PC-9 (cell line): ENCODE data around the gene FPGS. TPM values are rescaled to one million over a fixed set of nuclear protein-coding genes. Genes with fewer than 3 reads are reported as not detected.

ENCODE experiments used
- BruUV-seq: library from RNA; stranded (reverse); fragments of 400-500 nt; replicated peaks from 2 replicates; lab custom pipeline; 2021; lab: Mats Ljungman, UMichigan
- CTCF ChIA-PET: fragments of 300-600 bp; sonication (Branson Sonifier 250); formaldehyde crosslinking; loops from one replicate; lab custom pipeline; 2022; ENCODE audit warnings: antibody characterized with exemption; lab: Charles Lee
- POLR2A ChIA-PET: fragments of 300-600 bp; sonication (Branson Sonifier 250); formaldehyde crosslinking; loops from one replicate; lab custom pipeline; 2022; ENCODE audit warnings: antibody characterized with exemption; ENCODE audit not compliant: unreplicated experiment; lab: Charles Lee
- DNase-seq, 2 experiments: peaks; one replicate each; pipeline versions ENCODE4 v3.0.0 to v3.0.0-alpha.2; 2015 to 2022; ENCODE audit warnings: mixed read lengths in 1 of 2
- H2AFZ ChIP-seq: fragments of 200-600 bp; sonication (generic); 2 replicates; pipeline ENCODE4 v1.8.1; 2017; ENCODE audit warnings: antibody characterized with exemption
- H3F3A ChIP-seq: fragments of 200-600 bp; sonication (generic); 2 replicates; pipeline ENCODE4 v1.8.1; 2017; ENCODE audit warnings: antibody characterized with exemption, mild to moderate bottlenecking, low read depth; ENCODE audit not compliant: insufficient read depth
- H3K27ac ChIP-seq: fragments of 200-600 bp; sonication (generic); 2 replicates; pipeline ENCODE4 v1.6.1; 2016; ENCODE audit warnings: mixed run types
- H3K27me3 ChIP-seq: fragments of 200-600 bp; sonication (generic); 2 replicates; pipeline ENCODE4 v1.6.1; 2016; ENCODE audit warnings: low read depth, mixed run types; ENCODE audit not compliant: insufficient read depth
- H3K36me3 ChIP-seq: fragments of 200-600 bp; sonication (generic); 2 replicates; pipeline ENCODE4 v1.6.1; 2016; ENCODE audit warnings: low read depth, mixed run types
- H3K4me1 ChIP-seq: fragments of 200-600 bp; sonication (generic); replicated peaks from 2 replicates; pipeline ENCODE4 v1.6.1; 2016; ENCODE audit warnings: mixed run types; ENCODE audit not compliant: insufficient read depth
- H3K4me2 ChIP-seq: fragments of 200-600 bp; sonication (generic); 2 replicates; pipeline ENCODE4 v1.6.1; 2017; ENCODE audit warnings: mixed run types
- H3K4me3 ChIP-seq: fragments of 200-600 bp; sonication (generic); 2 replicates; pipeline ENCODE4 v1.6.1; 2016; ENCODE audit warnings: mixed run types
- H3K79me2 ChIP-seq: fragments of 200-600 bp; sonication (generic); 2 replicates; pipeline ENCODE4 v1.6.1; 2017; ENCODE audit warnings: low read depth, mixed run types
- H3K9me2 ChIP-seq: fragments of 200-600 bp; sonication (generic); 2 replicates; pipeline ENCODE4 v1.8.1; 2017; ENCODE audit warnings: mild to moderate bottlenecking; ENCODE audit not compliant: insufficient read depth
- H3K9me3 ChIP-seq: fragments of 200-600 bp; sonication (generic); 2 replicates; pipeline ENCODE4 v1.8.1; 2016; ENCODE audit warnings: low read depth; ENCODE audit not compliant: insufficient read depth
- H4K20me1 ChIP-seq: fragments of 200-600 bp; sonication (generic); 2 replicates; pipeline ENCODE4 v1.8.1; 2017; ENCODE audit not compliant: insufficient read depth
- CTCF ChIP-seq: fragments of 200-600 bp; sonication (generic); conservative IDR thresholded peaks from 2 replicates; pipeline ENCODE4 v1.6.1; 2017; ENCODE audit warnings: mixed run types, antibody characterized with exemption, mild to moderate bottlenecking, moderate library complexity
- EZH2 ChIP-seq: fragments of 200-600 bp; sonication (generic); IDR thresholded peaks from 2 replicates; pipeline ENCODE4 v1.8.0; 2017; ENCODE audit warnings: antibody characterized with exemption, low read depth
- intact Hi-C: fragments of 100-400 bp; cut with micrococcal nuclease; formaldehyde crosslinking; loops from one replicate; pipeline ENCODE4 v1.10.0; 2022; ENCODE audit not compliant: unreplicated experiment
- total RNA-seq: library from RNA; stranded (reverse); gene quantifications from 2 replicates; pipeline ENCODE4 v1.2.3, GENCODE V29; 2021

The FPGS gene
- total RNA-seq, 1 experiment from 2014 or later, result 152 TPM

GRCh38 chr9:127772603-127773002, 30.1 kb upstream of the FPGS start:
- CTCF ChIA-PET, result no interaction called here
- no TSS peak for BruUV-seq

GRCh38 chr9:127773272-127773671, 29.4 kb upstream of the FPGS start:
- no peaks in the 10 kb centered on the region for H3K9me2 ChIP-seq
- no peaks in the 10 kb centered on the region for H3K36me3 ChIP-seq
- H3K9me3 ChIP-seq, result no peaks in the 10 kb centered on the region
- H3K27ac ChIP-seq, result no peak overlapping the region
- no peak overlapping the region for H2AFZ ChIP-seq
- CTCF ChIA-PET, result no interaction called here
- no peak overlapping the region for H3K4me2 ChIP-seq
- DNase-seq, result no peak
- BruUV-seq, result no TSS peak
- peaks cover 8% of the 10 kb centered on the region; the same call in 1 of the 2 replicates for H3K27me3 ChIP-seq
- H3K79me2 ChIP-seq, result no peaks in the 10 kb centered on the region
- intact Hi-C loops, result no loop called here
- POLR2A ChIA-PET, result no interaction called here
- H4K20me1 ChIP-seq, result no peaks in the 10 kb centered on the region
- H3K4me3 ChIP-seq, result no peak overlapping the region
- H3F3A ChIP-seq, result peaks cover 14% of the 10 kb centered on the region; the same call in 1 of the 2 replicates
- no peak for TF ChIP-seq EZH2
- no peak for TF ChIP-seq CTCF
- H3K4me1 ChIP-seq, result peaks cover 7% of the 10 kb centered on the region

More at GRCh38 chr9:127772603-127773002, 30.1 kb upstream of the FPGS start:
- Histone ChIP-seq H2AFZ (no peak overlapping the region), H3K79me2 (no peaks in the 10 kb centered on the region), H3K9me2 (no peaks in the 10 kb centered on the region), H3K4me3 (no peak overlapping the region), H3K36me3 (no peaks in the 10 kb centered on the region), H3K4me1 (peaks cover 7% of the 10 kb centered on the region), H3K27me3 (peaks cover 8% of the 10 kb centered on the region; the same call in 1 of the 2 replicates), H3K9me3 (no peaks in the 10 kb centered on the region), H3K4me2 (no peak overlapping the region), H3F3A (peaks cover 14% of the 10 kb centered on the region; the same call in 1 of the 2 replicates), H4K20me1 (no peaks in the 10 kb centered on the region), H3K27ac (no peak overlapping the region)
- DNase-seq, result no peak
- POLR2A ChIA-PET, result no interaction called here
- no peak for TF ChIP-seq CTCF
- TF ChIP-seq EZH2, result no peak
- intact Hi-C loops, result no loop called here

GRCh38 chr9:127773981-127774380, 28.7 kb upstream of the FPGS start:
- no peaks in the 10 kb centered on the region for H3K36me3 ChIP-seq
- H3K27me3 ChIP-seq, result peaks cover 8% of the 10 kb centered on the region; the same call in 1 of the 2 replicates
- H4K20me1 ChIP-seq, result no peaks in the 10 kb centered on the region
- peaks cover 14% of the 10 kb centered on the region; the same call in 1 of the 2 replicates for H3F3A ChIP-seq
- BruUV-seq, result no TSS peak
- DNase-seq, result no peak
- no peaks in the 10 kb centered on the region for H3K9me3 ChIP-seq
- H3K4me1 ChIP-seq, result peaks cover 7% of the 10 kb centered on the region
- H3K27ac ChIP-seq, result no peak overlapping the region
- CTCF ChIA-PET, result no interaction called here
- no peaks in the 10 kb centered on the region for H3K79me2 ChIP-seq
- no peak overlapping the region for H2AFZ ChIP-seq
- intact Hi-C loops, result no loop called here
- H3K4me3 ChIP-seq, result no peak overlapping the region
- H3K4me2 ChIP-seq, result no peak overlapping the region
- POLR2A ChIA-PET, result no interaction called here
- TF ChIP-seq EZH2, result no peak
- no peak for TF ChIP-seq CTCF
- H3K9me2 ChIP-seq, result no peaks in the 10 kb centered on the region
